NCI-H128 (cell line): ENCODE measurements around the gene MZT2B.
A peak's percentile ranks its signal among the peaks of the same experiment; 100 is the strongest.
"Not testable (repeated sequence)": the region's sequence is repeated elsewhere in the genome, so short reads cannot be mapped to it uniquely, and the experiment has no call there.

ENCODE experiments used
- DNase-seq: peaks from one replicate; lab custom pipeline; 2025; ENCODE audit not compliant: unreplicated experiment; lab: John Stamatoyannopoulos, UW

The MZT2B gene

DNA sequence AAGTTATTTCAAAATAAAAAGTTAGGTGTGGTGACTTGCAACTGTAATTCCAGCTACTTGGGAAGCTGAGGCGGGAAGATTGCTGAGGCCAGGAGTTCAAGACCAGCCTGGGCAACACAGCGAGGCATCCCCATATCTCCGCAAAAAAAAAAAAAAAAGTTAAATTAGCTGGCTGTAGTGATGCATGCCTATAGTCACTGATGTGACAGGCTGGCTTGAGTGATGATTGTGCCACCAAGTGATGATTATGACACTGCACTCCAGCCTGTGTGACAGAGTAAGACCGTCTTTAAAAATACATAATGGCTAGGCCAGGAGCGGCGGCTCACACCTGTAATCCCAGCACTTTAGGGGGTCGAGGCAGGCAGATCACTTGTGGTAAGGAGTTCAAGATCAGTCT is 12.2 kb upstream of the MZT2B start:
- DNase-seq = no peak

GRCh38 chr2:130174866-130175265 is 7.2 kb upstream of the MZT2B start:
- not testable (repeated sequence) for DNase-seq

GRCh38 chr2:130180404-130181324 is 1.4 kb upstream of the MZT2B start:
- not testable (repeated sequence) for DNase-seq

- DNase-seq = peak; percentile 77
Measured at GRCh38 chr2:130181325-130181879, 660 bp upstream of the MZT2B start, which contains the start of gene SMPD4. SMPD4 (minus strand) TSS chr2:130181602; CDS start chr2:130176592, 5,010 bp downstream.

DNA sequence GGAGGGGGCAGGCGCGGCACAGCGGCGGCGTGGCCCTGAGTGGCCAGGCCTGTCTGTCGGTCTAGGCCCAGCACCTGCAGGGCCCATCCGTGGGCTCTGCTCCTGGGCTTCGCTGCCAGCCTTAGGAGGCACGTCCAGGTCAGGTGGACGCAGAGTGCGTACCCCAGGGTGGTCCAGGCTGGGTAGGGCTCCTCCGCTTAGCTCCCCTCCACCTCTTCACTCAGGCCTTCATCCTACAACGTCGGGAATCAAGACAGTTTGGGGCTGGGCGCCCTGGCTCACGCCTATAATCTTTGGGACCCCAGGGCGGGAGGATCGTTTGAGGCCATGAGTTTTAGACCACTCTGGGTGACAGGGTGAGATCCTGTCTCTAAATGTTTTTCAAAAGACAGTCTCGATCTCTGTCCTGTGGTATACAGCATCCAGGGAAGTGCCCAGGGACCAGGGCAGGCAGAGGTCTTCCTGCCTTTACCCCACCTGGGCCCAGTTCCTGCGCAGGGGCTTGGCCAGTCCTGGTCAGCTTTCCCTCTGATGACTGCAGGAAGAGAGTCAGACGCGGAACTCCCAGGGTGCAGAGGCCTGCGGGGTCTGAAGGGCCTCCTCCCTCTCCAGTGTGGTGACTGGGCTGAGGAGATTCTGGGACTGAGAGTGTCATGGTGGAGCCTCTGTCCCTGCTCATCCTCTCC is 907 bp downstream of the MZT2B start:
- DNase-seq = not testable (repeated sequence)

- DNase-seq = no peak
Measured at GRCh38 chr2:130183512-130184373, 1.7 kb downstream of the MZT2B start.

DNA sequence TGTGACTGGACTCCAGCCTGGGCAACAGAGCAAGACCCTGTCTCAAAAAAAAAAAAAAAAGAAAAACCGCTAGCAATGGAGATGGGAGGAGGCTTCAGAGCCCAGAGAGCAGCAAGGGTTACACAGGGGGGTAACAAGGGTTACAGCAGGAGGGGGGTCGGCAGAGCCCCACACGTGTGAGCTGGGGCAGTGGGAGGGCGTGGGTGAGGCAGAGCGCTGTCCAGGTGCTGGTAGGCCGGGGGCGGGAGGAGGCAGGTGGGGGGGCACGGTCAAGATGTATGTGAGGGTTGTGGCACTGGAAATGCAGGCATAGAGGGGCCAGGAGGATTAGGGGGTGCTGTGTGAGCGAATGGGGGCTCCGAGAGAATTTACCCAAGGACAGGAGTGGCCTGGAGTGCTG is 3.4 kb downstream of the MZT2B start:
- DNase-seq = no peak

GRCh38 chr2:130185896-130186295 is 3.8 kb downstream of the MZT2B start:
- DNase-seq = no peak

GRCh38 chr2:130186391-130186790 is 4.3 kb downstream of the MZT2B start:
- no peak for DNase-seq

- DNase-seq = no peak
Measured at GRCh38 chr2:130187268-130187667, 5.2 kb downstream of the MZT2B start.

- not testable (repeated sequence) for DNase-seq
Measured at GRCh38 chr2:130187859-130188792, 6.1 kb downstream of the MZT2B start.

DNA sequence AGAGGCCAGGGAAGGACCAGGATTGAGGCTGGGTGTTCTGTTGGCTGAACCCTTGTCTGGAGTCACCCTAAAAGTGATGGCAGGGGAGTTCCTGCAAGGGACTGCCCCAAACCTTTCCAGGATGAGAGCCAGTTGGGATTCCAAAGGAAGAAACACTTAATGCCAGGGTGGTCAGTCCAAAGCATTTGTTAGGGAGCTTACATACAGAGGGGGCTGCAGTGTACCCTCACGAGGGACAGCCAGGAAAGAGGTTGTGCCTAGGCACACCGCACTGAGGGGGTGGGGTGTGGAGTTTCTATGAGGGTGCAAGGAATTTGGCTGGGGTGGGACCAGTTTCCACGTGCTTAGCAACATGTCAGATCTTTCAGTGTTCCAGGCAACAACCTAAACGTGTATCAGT is 6.9 kb downstream of the MZT2B start:
- not testable (repeated sequence) for DNase-seq

DNA sequence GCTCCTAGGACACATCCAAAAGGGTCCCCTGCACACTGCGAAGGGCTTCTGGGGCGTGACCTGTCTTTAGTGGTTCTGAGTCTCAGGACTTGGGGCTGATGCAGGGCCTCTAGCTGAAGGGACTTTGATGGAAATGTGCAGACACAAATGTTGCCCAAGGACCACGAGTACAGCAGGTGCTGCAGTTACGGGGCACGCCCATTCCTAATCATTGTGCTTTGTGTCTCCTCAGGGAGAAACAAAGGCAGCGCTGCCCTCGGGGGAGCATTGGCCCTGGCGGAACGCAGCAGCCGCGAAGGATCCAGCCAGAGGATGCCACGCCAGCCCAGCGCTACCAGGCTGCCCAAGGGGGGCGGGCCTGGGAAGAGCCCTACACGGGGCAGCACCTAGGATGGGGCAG is 8.2 kb downstream of the MZT2B start:
- DNase-seq = no peak

GRCh38 chr2:130191319-130191718 is 9.3 kb downstream of the MZT2B start:
- DNase-seq = not testable (repeated sequence)

- not testable (repeated sequence) for DNase-seq
Measured at GRCh38 chr2:130192451-130192850, 10.4 kb downstream of the MZT2B start.

- DNase-seq = not testable (repeated sequence)
Measured at GRCh38 chr2:130193824-130194223, 11.8 kb downstream of the MZT2B start.

DNA sequence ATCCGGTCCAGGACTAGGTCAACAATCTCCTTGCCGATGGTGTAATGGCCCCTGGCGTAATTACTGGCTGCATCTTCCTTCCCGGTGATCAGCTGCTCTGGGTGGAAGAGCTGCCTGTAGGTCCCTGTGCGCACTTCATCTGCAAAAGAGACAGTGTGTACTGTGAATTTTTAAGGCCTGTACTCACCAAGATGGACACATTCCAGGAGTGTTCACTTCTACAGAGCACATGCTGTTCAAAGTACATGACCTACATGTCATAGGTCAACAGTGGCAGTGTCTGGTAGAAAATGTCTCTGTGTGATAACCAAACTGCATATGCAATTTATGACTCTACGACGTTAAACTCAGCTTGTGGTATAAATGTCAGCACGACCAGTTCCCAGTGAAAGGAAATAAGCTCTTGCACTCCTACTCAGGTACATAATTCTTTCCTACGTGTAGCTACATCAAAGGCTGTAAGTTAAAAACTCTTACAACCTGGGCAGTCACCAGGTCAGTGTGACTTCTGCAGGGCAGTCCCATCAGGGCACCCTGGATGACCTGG is 13.1 kb downstream of the MZT2B start:
- DNase-seq = not testable (repeated sequence)

- DNase-seq = not testable (repeated sequence)
Measured at GRCh38 chr2:130196052-130196451, 14.0 kb downstream of the MZT2B start.

GRCh38 chr2:130198343-130198742 is 16.3 kb downstream of the MZT2B start, which contains the start of gene TUBA3E:
TUBA3E (minus strand) TSS chr2:130198439; CDS start chr2:130198360, 79 bp downstream.
- no peak for DNase-seq
